Mucosa of rectum (tissue), 2 donors: Measurements from ENCODE around the gene NIT1.
A peak's percentile ranks its signal among the peaks of the same experiment; 100 is the strongest.

Source experiments
- H3K27ac ChIP-seq, 2 donors: one replicate each; pipeline ENCODE4 v1.7.0; 2013; ENCODE audit warnings: inconsistent platforms in 2 of 2, low read depth in 2 of 2, low read length in 2 of 2
- H3K27me3 ChIP-seq, 2 donors: one replicate each; pipeline ENCODE4 v1.7.0; 2013; ENCODE audit warnings: low read length in 2 of 2; ENCODE audit not compliant: control insufficient read depth in 2 of 2, insufficient read depth in 2 of 2
- H3K36me3 ChIP-seq, 2 donors: one replicate each; pipeline ENCODE4 v1.7.0; 2013; ENCODE audit warnings: low read length in 2 of 2; ENCODE audit not compliant: control insufficient read depth in 2 of 2, insufficient read depth in 2 of 2
- H3K4me1 ChIP-seq, 2 donors: one replicate each; pipeline ENCODE4 v1.7.0; 2013; ENCODE audit warnings: low read length in 2 of 2, mild to moderate bottlenecking in 1 of 2; ENCODE audit not compliant: control insufficient read depth in 2 of 2, insufficient read depth in 2 of 2
- H3K4me3 ChIP-seq, 2 donors: one replicate each; pipeline ENCODE4 v1.7.0; 2013; ENCODE audit warnings: low read length in 2 of 2
- H3K9ac ChIP-seq, 2 donors: one replicate each; pipeline ENCODE4 v1.7.0; 2013; ENCODE audit warnings: low read length in 2 of 2, low read depth in 1 of 2, mild to moderate bottlenecking in 1 of 2
- H3K9me3 ChIP-seq, 2 donors: one replicate each; pipeline ENCODE4 v1.7.0; 2013; ENCODE audit warnings: low read length in 2 of 2; ENCODE audit not compliant: control insufficient read depth in 2 of 2
- donor health status: healthy.
- donor health status: Normal muscosa, but diverticular disease.

NIT1 gene

DNA sequence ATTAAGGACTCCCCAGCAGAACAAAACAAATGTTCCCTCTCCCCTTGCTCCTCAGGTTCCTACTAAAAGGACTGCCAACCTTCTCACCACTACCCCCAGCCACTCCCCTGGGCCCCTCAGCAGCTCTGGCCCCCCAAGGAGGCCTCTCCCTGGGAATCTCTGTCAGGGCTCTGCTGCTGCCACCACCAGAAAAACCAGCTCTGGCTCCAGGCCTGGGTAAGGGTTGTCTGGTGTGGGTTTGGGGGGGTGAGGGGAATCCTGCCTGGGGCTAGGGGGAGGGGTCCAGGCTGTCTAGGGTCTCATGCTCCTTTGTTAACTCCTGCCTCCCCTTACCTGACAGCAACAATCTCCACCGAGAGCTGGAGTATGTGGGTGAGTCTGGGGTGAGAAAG lies 33.3 kb upstream of the NIT1 start:
- no peaks in the 10 kb centered on the region for H3K36me3 ChIP-seq
- no peak overlapping the region for H3K4me3 ChIP-seq
- no peaks in the 10 kb centered on the region for H3K27me3 ChIP-seq
- peak overlapping the region in 1 of 2 donors; percentile 38 for H3K9ac ChIP-seq
- H3K27ac ChIP-seq = peak overlapping the region; percentile 11 to 18
- no peaks in the 10 kb centered on the region for H3K9me3 ChIP-seq
- H3K4me1 ChIP-seq = peaks cover 12 to 54% of the 10 kb centered on the region in 2 donors

DNA sequence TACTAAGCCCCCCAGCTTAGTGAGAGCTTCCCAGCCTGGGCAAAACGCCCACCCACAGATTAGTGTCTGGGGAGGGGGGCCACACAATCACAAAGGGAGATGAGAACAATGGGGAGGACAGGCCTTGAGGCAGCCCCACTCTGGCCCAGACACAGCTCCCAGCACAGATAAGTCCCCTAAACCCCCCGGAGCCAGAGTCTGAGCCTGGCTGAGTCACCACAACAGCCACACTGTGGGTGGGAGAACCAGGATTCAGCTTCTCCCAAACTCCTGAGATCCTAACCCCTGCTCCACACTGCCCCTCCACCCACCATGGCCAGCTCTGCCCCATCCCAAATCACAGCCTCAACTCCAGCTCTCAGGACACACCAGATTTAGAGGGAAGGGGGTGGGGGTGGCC lies 32.7 kb upstream of the NIT1 start:
- H3K4me3 ChIP-seq = no peak overlapping the region
- H3K9ac ChIP-seq = no peak overlapping the region
- H3K27ac ChIP-seq = no peak overlapping the region
- H3K27me3 ChIP-seq = no peaks in the 10 kb centered on the region
- no peaks in the 10 kb centered on the region for H3K9me3 ChIP-seq
- H3K36me3 ChIP-seq = no peaks in the 10 kb centered on the region
- peaks cover 12 to 55% of the 10 kb centered on the region in 2 donors for H3K4me1 ChIP-seq

DNA sequence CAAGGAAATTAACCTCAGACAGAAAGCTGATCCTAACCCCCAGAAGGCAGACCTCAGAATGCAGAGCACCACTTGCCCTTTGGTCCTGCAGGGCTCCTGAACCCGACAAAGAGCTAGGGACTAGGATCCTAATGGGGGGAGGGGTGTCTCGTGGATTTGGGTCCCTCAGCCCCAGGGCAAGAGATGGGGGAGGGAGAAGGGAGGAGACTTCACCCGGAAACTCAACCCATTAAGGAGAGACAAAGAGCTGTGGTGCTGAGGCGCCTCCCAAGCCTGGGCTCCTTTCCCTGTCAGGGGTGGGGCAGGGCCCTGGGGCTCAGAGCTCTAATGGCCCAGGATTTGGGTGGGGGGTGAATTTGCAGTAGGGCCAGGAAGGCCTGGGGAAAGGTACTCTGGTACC lies 31.4 kb upstream of the NIT1 start:
- H3K4me3 ChIP-seq = no peak overlapping the region
- H3K27ac ChIP-seq = peak overlapping the region; percentile 38 to 53
- no peaks in the 10 kb centered on the region for H3K9me3 ChIP-seq
- no peaks in the 10 kb centered on the region for H3K36me3 ChIP-seq
- no peaks in the 10 kb centered on the region for H3K27me3 ChIP-seq
- peaks cover 12 to 53% of the 10 kb centered on the region in 2 donors for H3K4me1 ChIP-seq
- H3K9ac ChIP-seq = peak overlapping the region in 1 of 2 donors; percentile 22

DNA sequence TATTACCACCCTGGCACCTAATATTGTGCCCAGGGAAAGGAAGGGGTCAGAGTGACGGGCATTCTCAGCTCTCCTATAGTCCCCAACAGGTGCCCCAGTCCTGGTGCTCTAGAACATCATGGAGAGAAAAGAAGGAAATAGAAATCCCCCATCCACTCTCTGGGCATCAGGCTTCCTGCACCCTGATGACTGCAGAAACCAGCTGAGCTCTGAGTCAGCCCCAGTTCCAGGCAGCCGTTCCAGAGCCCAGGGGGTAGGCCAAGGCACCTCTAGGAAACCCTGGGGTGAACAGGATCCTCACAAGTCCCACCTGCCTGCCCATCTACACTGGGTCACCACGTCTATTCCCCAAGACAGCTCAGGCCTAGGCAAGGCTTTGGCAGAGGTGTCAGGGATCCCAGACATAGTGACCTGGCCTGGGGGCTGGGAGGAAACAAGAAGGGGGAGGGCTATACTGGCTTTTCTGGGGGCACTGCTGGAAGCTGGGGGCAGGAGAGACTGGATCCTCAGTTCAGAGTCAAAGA lies 29.3 kb upstream of the NIT1 start:
- H3K36me3 ChIP-seq = no peaks in the 10 kb centered on the region
- H3K9me3 ChIP-seq = no peaks in the 10 kb centered on the region
- peak overlapping the region; percentile 54 to 57 for H3K4me3 ChIP-seq
- no peaks in the 10 kb centered on the region for H3K27me3 ChIP-seq
- peak overlapping the region; percentile 61 to 65 for H3K9ac ChIP-seq
- H3K4me1 ChIP-seq = peaks cover 11 to 41% of the 10 kb centered on the region in 2 donors
- peak overlapping the region in 1 of 2 donors; percentile 38 for H3K27ac ChIP-seq

DNA sequence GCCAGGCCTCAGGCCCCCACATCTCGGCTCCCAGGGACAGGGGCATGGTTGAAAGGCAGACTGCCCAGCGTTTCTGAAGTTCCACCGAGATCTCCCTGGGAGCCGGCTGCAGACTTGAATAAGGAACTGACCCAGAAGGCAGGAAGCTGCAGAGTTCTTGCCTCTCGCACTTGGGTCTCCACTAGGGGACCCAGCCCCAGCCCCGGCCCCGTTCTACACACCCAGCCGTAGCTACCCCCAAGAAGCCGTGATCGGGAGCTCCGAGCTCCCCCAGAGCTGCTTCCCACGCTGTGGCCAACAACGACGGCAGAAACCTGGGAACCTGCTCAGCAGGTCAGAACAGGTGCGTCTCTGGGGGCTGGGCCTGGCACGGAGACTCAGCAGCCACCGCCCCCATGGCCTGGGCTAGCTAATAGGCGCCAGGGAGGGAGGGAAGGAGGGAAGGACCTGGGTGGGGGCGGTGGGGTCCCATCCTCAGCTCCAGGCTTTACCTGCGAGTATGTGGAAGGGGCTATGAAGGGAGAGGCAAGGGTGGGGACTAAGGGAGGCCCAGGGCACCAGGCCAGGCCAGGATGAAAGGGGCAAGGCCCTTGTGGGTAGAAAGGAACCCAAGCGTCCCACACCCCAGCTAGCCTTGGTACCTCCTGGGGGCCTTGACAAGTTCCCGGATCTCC lies 28.5 kb upstream of the NIT1 start, which contains the start of gene NECTIN4:
Gene NECTIN4, minus strand, starts transcription at position 308 of the 674 bp plus-strand sequence. Its CDS starts 262 bp downstream, at position 46.
- H3K36me3 ChIP-seq = no peaks in the 10 kb centered on the region
- H3K27me3 ChIP-seq = no peaks in the 10 kb centered on the region
- peak within 1 kb of the TSS; percentile 61 to 65 for H3K9ac ChIP-seq
- H3K27ac ChIP-seq = peak within 1 kb of the TSS; percentile 30 to 38
- H3K9me3 ChIP-seq = no peaks in the 10 kb centered on the region
- H3K4me1 ChIP-seq = peaks cover 7 to 34% of the 10 kb centered on the region in 2 donors
- peak within 1 kb of the TSS; percentile 54 to 57 for H3K4me3 ChIP-seq

DNA sequence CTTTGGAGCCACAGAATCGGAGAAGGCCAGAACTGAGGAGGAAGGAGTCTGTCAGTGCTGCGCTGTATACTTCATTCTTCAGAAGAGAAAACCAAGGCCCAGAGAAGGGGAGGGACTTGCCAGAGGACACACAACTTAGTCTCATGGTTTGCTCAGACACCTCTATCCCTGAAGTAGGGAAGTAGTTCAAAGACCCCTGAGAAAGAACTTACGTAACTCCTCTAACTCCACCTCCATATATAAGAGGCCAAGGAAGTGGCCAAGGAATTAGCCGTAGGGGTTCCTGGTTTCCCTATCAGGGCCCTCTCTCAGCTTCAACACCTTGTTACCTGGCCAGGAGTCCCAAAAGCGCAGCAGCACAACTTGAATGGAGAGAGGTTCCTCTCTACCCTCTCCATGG lies 28.0 kb upstream of the NIT1 start:
- Histone ChIP-seq H3K4me1 (peaks cover 7 to 32% of the 10 kb centered on the region in 2 donors), H3K4me3 (no peak overlapping the region), H3K9ac (peak overlapping the region in 1 of 2 donors; percentile 39), H3K27me3 (no peaks in the 10 kb centered on the region), H3K36me3 (no peaks in the 10 kb centered on the region), H3K27ac (no peak overlapping the region), H3K9me3 (no peaks in the 10 kb centered on the region)

DNA sequence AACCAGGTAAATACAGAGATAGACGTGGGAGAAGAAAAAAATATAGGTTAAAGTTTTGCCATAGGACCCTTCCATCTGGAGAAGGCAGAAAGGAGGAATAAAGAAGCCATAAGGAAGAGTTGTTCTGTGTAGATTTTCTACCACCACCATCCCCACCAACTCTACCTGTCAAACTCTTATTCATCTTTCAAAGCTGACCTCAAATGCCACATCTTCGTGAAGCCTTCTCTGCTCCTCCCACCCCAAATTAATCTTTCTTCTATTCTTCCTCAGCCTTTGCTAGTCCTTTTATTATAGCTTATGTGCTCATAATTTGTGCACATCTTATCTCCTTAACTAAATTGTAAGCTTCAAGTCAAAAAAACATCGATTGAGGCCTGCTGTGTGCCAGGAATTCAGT lies 27.3 kb upstream of the NIT1 start:
- peaks cover 7 to 32% of the 10 kb centered on the region in 2 donors for H3K4me1 ChIP-seq
- H3K9me3 ChIP-seq = no peaks in the 10 kb centered on the region

DNA sequence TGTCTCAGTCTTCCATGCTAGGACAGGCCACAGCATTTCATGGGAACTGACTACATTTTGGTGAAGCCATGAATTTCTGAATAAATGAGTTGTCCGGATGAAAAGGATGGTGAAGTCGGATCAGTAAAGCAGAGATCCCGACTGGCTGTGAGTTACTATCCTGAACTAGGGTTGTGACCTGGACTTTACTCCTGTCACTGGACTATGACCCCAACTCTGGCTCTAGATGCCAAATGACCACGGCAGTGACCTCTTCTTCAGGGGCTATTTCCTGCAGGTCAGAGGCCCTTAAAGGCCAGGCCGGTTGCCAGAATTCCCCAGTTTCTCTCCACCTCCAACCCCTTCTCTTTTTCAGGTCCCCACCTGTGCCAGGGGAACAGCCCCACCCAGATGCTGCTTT lies 26.8 kb upstream of the NIT1 start:
- Histone ChIP-seq H3K36me3 (no peaks in the 10 kb centered on the region), H3K27me3 (no peaks in the 10 kb centered on the region), H3K27ac (no peak overlapping the region)

More for the DNA sequence above, 27.3 kb upstream of the NIT1 start:
- Histone ChIP-seq H3K27me3 (no peaks in the 10 kb centered on the region), H3K36me3 (no peaks in the 10 kb centered on the region), H3K9ac (no peak overlapping the region), H3K4me3 (no peak overlapping the region), H3K27ac (no peak overlapping the region)

DNA sequence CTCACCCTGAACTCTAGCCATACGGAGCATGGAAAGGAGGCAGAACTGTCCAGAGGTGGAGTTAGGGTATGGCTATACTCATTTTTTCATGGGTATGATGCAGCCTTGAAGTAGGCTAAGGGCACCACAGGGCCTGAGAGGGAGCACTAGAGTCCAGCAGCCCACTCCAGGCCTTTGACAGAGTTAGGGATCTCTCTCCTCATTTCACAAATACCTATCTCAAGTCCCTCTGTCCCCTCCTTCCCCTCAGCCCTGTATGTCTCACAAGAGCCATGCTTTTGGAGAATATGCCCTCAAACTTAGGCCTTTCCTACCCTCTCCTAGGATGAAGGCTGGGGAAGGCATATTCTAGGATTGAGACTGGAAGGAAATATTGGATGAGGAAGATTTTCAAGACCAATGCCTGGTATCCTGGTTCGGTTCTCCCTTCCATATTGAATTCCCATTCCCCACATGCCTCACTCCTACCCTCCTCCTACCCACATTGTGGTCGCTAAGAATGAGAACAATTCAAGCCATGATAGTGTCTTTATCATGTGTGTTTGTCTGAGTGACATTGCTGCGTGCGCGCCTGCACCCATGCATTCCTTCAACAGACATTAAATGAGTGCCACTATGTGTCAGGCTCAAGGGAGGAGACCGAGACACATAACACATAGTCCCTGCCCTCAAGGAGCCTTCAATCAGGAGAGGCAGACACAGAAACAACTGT lies 26.0 kb upstream of the NIT1 start:
- Histone ChIP-seq H3K9me3 (no peaks in the 10 kb centered on the region), H3K36me3 (no peaks in the 10 kb centered on the region), H3K27ac (no peak overlapping the region), H3K4me3 (no peak overlapping the region), H3K27me3 (no peaks in the 10 kb centered on the region), H3K9ac (no peak overlapping the region), H3K4me1 (peaks cover under 1 to 19% of the 10 kb centered on the region in 2 donors)

More for the DNA sequence above, 26.8 kb upstream of the NIT1 start:
- Histone ChIP-seq H3K4me1 (peaks cover 7 to 28% of the 10 kb centered on the region in 2 donors), H3K9me3 (no peaks in the 10 kb centered on the region), H3K9ac (no peak overlapping the region), H3K4me3 (no peak overlapping the region)

DNA sequence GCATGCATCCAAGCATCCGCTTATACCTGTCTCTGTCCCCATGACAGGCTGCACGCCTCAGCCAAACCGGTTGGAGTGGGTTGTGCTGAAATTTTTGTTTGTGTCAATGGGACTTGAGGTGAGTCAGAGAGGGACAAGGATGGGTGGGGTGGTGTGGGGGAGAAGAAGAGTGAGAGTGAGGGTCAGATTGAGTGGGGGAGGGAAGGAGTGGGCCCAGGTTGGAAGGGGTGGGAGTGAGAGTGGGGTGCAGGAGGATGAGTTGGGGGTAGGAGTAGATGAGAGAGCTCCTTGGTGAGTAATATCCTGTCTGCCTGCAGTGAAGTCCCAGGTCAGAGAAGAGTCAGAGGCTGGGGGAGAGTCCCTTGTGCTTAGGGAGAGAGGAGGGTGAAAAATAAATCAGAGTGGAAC lies 25.3 kb upstream of the NIT1 start:
- H3K4me3 ChIP-seq = no peak overlapping the region
- no peaks in the 10 kb centered on the region for H3K36me3 ChIP-seq
- H3K9ac ChIP-seq = no peak overlapping the region
- no peaks in the 10 kb centered on the region for H3K9me3 ChIP-seq
- H3K4me1 ChIP-seq = peaks cover 7 to 20% of the 10 kb centered on the region in 2 donors
- no peak overlapping the region for H3K27ac ChIP-seq
- no peaks in the 10 kb centered on the region for H3K27me3 ChIP-seq
